NCI-H146 treated with DMSO at 0.1 percent for 48 hours (cell line): Measurements from ENCODE around the gene ESR1.
"Not testable (repeated sequence)": the region's sequence is repeated elsewhere in the genome, so short reads cannot be mapped to it uniquely, and the experiment has no call there.

Source experiments
- DNase-seq: peaks from one replicate; lab custom pipeline; 2025; ENCODE audit not compliant: unreplicated experiment; lab: John Stamatoyannopoulos, UW

The ESR1 gene

DNA sequence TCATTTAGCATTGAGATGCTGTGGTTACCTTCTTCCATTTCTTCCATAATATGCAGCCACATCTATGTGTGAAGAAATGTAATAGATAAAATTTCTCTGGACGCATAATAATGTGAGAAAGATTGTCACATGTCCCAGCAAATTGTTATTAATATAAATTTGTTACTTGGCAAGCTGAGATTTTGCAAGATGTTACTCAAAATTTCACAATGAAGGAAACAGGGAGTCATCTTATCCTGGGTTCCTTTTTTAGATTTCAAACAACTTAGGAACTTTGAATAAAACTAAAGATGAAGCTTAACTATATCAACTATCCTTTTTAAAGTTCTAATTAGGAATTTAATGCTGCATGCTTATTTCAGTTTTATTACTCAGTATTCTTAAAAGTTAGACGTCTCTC is 3.6 kb downstream of the ESR1 start:
- no peak for DNase-seq

DNA sequence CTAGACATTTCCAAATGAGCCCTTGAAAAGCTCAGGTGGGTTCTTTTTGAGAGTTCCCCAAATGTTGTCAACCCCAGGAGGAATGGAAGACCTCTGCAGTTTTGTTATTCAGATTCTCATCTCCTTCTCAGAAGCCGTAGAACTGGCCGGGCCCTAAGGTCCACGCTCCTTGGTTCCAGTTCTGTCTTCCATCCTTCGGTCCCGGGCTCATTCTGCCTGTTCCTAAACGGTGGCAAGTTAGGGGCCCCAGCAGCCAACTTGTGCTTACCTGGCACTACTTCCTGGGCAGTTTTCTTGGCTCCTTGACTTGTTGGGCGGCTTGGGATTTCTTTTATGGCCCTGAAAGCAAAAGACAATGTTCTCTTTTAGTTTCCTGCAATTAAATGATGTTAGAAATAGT is 6.4 kb downstream of the ESR1 start:
- DNase-seq, result no peak

DNA sequence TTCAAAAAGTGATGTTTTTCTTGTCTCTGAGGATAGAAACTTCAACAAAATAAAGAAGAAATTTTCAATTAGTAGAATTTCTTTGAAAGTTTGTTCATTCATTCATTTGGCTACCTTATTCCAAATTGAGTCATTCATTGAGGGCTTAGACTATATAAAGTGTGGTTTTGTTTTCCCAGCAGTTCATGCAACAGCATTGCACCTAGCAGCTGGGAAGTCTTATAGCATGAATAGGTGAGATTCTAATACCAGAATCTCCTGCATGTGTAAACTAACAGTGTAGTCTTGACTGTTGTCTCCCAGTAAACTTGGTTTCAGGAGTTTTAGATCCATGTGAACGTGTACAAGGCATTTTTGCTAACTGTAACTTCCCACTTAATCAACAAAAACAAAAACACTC is 7.1 kb downstream of the ESR1 start:
- DNase-seq, result no peak

DNA sequence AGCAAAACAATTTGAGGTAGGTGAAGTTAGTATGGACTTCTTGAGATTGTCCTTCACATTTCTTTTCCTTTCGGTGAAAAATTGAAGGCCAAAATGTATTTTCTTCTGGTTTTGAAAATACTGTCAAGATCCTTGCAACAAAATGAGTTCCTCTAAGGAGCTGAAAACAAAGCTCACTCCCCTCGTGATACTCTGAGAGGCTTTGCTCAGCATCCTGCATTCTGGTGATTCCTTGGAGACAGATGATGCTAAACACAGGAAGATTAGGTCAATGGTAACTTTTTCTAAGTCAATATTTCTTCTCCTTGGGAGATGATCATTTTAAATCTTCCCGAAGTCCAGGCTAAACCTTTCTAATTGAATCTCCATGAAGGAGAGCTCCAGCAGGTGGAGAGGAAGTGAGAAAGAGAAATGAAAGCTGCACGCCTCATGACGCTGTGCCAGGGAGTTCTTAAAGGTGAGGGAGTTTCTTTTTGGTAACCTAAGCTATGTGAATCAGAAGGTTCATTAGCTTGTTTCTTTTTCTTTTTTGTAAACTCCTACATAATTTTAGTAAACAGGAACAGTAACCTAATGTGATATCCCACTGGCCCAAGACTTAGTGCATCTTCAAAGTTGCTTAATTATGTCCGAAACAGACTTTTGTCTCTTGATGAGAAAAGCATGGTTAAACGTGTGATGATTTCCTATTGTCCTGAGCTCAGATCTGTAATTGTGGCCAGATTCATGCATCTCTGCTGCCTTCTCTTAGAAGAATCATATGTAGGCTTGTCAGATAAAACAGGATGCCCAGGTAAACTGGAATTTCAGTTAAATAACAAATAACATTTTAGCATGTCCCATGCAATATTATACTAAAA is 15.0 kb downstream of the ESR1 start:
- DNase-seq, result no peak

DNA sequence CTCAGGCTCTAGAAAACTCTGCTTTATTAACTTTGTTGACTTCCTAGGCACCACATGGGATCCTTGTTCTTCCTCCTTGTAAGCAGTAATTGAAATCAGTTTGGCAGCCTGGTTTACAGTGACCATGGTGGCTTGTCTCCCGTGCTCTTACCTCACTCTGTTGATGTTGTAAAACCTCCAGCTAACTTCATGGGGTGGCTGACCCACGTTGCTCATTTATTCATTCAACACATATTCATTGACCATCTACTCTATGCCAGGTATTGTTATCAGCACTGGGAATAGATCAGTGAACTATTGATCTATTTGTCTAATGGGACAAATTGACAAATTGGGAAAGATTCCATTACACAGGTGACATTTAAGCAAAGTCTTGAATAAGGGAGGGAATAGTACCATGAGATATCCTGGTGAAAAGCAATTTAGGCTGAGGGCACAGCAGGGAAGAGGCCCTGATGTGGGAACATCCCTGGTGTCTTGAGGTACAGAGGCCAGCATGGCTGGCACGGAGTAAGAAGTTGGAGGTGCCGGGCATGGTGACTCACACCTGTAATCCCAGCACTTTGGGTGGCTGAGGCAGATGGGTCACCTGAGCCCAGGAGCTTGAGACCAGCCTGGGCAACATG is 19.1 kb downstream of the ESR1 start:
- no peak for DNase-seq

DNA sequence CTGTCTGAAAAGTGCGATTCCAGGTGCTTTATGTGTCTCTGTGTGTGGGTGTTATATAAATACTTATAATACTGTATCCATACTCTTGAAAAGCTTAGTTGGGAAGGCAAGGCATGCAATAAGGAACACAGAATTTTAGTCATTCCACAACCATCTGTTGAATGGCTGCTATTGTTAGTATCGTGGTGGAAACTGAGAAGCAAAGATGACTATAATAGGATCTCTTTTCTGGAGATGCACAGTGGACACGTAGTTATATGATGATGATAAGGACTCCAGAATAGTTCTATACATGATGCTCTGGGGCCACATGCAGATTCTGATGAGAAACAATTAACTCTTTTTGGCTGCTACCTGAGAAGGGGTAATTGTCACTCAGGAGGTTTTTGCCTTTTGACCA is 25.2 kb downstream of the ESR1 start:
- no peak for DNase-seq

DNA sequence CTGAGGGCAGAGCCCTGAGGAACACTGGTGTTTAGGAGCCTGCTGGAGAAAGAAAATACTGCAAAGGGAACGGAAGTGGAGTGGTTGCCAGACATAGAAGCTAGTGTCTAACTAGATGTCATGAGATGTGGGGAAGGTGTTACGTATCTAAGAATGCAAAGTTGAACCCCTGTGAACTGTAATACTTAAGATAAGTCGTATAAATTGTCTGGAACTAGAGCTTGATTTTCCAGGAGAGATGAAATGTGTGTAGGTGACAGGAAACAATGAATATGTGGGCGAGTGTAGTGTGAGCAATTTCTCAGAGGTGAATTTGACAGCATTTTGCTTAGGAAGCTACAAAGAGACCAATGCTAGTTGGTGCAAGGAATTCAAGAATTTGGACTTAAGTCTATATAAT is 27.9 kb downstream of the ESR1 start:
- DNase-seq, result no peak

DNA sequence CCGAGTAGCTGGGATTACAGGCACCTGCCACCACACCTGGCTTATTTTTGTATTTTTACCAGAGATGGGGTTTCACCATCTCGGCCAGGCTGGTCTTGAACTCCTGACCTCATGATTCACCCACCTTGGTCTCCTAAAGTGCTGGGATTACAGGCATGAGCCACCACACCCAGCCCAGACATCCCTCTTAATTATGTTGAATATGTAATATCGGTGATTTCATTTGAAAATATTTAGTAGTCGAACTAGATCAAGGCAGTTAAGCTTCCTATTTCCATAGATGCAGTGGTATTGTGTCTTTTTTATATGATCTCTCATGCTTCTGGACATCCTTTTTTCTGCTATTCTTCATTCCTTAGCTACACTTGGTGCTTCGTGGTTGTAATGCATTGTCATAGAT is 29.7 kb downstream of the ESR1 start:
- no peak for DNase-seq

DNA sequence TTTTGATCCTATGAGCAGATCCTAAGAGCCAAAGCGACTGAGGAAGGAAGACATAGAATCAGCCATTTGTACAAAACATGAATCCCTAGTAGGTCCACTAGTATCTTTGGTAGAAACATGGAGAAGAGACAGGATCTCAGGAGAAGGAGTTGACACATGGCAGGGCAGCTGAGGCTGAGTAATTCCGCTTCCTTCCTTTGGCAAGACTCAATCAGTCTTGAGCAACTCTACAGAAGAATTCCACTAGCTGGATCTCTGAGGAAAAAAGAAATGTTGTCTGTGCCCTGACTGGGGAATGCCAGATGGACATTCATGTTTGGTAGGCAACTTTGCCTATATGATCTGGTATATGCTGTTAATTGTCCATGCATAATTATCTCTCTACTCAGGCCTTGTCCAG is 35.3 kb downstream of the ESR1 start:
- no peak for DNase-seq

DNA sequence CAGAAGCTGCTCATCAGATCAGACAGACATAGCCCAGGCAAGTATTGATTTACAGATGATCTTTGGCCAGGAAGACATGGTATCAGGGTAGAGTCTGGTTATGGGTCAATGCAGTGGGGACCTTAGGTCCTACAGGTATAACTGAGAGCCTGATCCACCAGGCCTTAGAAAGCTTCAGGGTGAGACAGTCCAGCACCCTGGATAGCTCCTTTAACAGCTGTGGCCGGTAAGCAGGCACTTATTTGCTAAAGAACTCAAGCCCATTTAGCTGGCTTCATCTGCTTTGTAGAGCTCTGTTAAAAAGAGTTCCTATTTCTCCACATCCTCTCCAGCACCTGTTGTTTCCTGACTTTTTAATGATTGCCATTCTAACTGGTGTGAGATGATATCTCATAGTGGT is 39.6 kb downstream of the ESR1 start:
- DNase-seq, result no peak

DNA sequence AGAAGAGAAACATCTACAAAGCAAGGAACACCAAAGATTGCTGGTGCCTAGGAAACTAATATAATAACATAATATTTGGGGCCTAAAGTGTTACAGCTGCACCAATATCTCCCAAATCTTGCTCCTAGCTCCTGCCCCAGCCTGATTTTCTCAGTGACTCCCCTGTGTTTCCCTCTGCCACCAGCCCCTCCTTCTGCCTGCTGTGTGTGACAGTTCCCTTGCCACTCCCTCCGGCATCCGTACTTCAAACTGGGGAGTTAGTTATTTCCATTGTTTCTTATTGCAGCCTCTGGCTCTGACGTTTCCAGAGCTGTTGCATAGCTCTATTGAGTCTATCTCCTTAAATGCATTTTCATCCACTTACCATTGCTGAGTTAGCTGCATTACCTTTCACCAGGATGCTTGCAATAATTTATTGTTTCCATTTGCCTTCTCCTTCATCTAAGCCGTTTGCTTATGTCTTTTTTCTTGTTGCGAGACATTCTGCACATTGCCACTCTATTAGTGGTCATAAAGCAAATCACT is 43.1 kb downstream of the ESR1 start:
- no peak for DNase-seq

DNA sequence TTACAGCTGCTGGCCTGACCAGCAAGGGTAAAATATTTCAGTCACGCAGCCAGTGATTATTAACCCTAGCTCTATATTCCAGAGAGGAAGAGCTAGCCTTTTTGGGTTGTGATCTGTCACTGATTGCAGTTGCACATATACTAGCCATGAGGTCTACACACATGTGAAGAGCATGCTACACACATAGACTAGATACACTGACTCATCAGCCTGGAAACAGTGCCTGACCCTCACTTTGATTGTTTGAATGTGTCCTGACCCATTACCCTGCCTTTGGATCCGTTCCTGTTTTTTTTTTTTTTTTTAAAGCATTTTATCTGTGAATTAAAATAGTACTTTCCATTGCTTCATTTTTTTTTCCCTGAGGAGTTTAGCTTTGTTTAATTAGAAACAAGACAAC is 50.8 kb downstream of the ESR1 start:
- no peak for DNase-seq

DNA sequence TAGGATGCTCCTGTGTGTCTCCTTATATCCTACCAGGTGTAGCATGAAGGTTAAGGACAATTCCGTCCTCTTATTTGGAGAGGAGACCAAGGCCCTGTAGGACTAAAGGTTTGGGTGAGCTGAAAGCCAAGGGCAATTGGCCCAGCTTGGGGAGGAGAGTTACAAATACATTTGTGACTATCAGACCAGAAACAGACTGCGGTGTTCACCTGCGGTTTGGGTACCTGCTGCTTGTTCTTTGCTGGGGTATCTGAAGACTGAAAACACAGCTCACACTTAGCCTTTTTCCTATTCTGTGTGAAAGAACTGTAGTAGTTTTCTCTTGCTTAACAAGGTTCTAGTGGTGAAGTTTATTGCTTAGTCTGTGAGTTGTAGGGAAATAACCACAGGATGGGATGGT is 55.0 kb downstream of the ESR1 start:
- no peak for DNase-seq

DNA sequence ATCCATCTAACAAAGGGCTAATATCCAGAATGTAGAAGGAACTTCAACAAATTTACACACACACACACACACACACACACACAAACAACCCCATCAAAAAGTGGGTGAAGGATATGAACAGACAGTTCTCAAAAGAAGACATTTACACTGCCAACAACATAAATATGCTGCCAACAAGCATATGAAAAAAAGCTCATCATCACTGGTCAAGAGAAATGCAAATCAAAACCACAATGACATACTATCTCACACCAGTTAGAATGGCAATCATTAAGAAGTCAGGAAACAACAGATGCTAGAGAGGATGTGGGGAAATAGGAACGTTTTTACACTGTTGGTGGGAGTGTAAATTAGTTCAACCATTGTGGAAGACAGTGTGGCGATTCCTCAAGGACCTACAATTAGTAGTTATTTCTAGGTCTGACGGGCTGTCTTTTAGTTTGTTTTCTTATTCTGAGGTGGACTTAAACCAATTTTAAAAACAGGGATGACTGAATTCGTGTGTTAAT is 59.9 kb downstream of the ESR1 start:
- DNase-seq, result not testable (repeated sequence)

DNA sequence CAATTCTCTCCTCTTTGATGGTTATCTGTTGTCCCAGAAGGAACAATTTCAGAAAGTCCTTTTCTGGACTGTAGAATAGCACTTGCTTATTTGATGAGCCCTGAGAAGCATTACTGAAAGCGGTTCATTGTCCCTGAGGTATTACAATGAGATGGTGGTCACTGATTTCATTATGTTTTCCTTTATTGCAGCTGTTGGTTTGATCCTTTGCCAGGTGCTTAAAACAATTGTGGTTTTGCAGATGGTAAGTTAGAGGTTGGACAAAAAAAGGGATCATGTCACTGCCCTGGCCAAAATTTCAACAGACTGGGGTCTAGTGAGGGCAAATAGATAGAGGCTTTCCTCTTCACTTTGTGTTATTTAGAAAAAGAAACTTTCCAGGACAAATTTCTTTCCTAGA is 61.9 kb downstream of the ESR1 start:
- DNase-seq, result no peak

DNA sequence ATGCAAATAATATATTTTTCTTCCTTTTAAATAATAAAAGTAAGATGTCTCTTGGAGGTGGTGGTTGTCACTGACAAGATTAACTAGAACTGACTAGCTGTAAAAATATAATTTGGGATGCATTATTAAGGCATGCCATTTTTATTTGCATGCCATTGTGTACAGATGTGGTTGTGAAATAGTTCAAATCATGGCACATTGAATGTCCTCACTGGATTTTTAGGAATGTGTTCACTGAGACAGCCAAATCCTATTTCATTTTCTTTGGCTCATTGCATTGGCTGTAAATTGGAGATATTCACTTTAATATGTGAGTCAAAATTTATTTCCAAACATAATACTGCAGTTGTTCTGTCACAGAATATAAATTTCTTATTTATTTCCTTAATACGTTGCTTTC is 62.3 kb downstream of the ESR1 start:
- no peak for DNase-seq

DNA sequence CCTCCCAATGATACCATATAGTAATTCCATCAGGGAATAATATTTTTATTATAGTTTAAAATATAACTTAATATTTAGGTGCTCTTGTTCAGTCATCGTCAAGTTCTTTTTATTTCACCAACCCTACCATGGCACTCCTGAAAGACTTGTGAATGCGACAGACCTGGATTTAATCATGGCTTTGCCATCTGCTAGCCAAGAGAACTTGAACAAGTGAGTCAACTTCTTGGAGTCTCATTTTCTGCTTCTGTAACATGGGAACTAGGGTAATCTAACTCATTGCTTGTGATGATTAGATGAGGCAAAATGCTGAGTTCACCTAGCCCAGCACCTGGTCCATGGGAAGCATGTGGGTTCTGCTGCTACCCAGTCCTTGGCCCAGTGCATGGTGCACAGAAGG is 62.9 kb downstream of the ESR1 start:
- DNase-seq, result no peak

DNA sequence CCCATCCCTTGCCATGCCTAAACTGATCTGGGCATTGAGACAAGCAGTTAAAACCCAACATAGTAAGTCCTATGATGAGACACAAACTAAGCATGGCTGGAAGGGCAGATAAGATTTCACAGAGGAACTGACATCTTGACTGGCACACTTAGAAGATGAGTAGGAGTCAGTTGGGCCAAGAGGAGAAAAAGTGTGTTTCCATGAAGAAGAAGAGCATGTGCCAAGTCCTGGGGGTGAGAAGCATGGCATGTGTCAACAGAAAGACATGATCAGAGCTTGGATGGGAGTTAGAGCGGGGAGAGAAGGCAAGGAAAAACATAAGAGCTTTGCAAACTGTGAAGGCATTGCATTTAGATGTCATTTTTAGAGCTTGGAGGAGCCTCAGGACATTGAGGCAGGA is 68.0 kb downstream of the ESR1 start:
- DNase-seq, result no peak

DNA sequence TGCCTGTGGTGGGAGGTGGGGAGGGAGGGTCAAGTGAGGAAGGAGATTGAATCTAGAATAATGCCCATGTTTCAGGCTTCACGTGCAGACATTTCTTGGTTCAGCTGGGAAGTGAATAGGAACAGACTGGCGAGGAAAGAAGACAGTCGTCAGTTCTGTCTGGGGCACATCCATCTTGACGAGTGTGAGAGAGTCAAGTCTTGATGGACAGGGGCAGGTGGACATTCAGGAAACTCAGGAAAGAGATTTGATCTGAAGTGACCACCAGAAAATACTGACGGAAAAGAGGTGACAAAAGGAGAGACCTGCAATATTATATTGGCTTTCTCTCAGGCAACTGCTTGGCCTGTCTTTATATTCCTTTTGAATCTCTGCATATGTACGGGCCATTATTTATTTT is 68.6 kb downstream of the ESR1 start:
- DNase-seq, result no peak

DNA sequence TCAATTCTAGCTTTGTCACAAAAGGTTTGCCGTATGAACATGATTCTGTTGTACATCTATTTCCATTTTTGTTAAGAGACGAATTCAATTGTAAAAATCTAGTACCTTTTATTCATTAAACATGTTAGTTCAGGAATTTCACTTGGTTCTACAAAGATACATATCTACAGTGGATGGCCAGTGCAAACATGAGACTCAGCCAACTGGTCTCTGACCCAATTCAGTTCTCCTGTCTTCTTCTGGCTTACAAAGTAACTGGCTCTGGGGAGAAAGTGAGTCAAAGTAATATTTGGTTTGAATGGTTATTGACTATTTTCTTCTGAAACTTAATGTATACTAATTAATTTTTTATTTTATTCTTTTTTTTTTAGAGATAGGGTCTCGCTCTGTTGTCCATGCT is 70.0 kb downstream of the ESR1 start:
- no peak for DNase-seq

DNA sequence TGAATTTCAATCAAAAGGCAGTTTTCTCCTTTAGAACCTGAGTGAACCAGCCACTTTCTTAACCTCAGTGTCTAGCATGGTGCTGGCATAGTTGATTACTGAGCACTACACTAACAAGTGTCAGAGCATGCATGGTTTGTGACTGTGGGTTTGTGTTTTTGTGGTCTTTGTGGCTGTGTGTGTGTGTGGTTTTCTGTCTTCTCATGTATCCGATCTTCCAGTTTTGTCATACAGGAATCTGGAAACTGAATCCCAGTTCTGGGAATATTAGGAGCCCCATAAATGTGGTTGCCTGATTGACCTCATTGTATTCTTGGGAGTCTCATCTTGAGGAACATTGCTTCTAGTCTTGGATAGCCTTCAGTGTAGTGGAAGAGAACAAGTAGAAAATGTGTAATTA is 73.7 kb downstream of the ESR1 start:
- DNase-seq, result no peak

DNA sequence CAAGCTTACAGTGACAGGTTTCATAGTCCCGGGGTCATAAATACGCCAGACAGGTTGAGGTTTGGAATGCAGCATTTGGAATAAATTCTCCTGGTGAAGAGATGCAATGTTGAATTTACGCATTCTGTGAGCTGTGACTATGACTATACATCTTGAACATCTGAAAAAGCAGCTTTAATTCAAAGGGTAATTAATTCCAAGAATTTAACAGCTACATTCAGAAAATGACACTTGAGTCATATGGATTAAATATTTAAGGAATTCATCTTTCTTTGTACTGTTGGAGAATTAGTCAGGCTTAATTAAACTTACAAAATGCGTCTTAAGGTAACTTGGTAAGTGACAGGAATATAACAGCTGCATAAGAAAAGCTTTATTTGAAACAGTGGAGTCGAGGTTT is 74.7 kb downstream of the ESR1 start:
- no peak for DNase-seq
